HG02763 (cell line): Measurements from ENCODE around the gene FGF22.

Experiments
- ATAC-seq: cut with Tn5 transposase; IDR thresholded peaks from one replicate; pipeline ENCODE4 v1.9.1; 2021; ENCODE audit warnings: mild to moderate bottlenecking, moderate library complexity; ENCODE audit not compliant: unreplicated experiment

Gene FGF22

DNA sequence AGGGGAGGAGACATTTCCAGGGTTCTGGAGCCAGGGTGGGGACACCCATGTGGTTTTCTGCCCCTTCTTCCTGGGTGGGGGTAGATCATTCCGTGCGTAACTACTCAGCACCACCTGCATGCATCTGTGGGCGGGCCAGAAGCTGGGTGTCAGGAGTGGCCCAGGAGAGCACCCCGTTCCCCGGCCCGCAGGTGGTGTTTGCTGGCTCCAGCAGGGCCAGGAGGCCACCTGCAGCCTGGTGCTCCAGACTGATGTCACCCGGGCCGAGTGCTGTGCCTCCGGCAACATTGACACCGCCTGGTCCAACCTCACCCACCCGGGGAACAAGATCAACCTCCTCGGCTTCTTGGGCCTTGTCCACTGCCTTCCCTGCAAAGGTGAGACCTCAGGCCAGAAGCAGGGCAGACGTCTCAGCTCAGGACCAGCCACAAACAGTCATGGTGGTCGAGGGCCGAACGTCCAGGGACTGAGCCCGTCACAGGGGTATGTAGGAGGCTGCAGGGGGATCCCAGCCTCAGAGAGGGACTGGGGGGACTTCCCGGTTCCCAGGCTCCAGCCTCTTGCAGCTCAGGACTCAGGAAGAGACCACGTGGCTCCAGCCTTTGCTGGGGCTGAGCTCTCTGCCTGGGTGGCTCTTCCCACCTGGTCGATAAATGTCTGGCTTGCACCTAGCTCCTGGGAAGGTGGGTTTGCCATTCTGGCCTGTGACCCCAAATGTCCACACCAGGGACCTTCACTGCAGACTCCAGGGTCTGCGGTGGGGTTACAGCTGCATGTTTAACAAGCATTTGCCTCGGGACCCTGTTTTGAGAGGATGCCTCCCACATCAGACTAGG, 38.1 kb downstream of the FGF22 start:
- no peak for ATAC-seq

DNA sequence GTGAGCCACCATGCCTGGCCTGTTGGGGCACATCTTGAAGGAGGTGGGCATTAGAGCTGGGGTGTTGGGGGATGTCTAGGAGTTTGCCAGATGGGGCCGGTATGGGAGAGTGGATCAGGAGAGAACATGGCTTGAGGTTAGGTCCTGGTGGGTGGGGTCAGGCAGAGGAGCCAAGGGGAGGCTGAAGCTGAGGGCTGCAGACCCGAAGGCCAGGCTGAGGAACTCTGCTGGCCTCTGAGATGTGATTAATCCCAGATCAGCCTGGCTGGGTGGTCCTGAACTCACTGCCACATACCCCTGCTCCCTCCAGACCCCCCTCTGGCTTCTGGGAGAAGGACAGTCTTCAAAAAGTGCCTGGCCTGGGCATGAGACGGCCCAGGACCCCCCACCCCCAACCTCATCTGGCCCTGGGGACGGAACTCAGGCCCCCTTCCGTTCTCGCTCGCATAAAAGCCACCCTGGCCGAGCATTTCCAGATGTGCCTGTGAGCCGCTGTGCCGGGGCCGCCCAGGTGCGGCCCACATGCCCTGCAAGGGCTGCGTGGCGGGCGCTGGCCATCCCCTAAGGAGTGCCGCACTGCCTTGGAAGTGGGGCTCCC, 39.2 kb downstream of the FGF22 start:
- no peak for ATAC-seq

DNA sequence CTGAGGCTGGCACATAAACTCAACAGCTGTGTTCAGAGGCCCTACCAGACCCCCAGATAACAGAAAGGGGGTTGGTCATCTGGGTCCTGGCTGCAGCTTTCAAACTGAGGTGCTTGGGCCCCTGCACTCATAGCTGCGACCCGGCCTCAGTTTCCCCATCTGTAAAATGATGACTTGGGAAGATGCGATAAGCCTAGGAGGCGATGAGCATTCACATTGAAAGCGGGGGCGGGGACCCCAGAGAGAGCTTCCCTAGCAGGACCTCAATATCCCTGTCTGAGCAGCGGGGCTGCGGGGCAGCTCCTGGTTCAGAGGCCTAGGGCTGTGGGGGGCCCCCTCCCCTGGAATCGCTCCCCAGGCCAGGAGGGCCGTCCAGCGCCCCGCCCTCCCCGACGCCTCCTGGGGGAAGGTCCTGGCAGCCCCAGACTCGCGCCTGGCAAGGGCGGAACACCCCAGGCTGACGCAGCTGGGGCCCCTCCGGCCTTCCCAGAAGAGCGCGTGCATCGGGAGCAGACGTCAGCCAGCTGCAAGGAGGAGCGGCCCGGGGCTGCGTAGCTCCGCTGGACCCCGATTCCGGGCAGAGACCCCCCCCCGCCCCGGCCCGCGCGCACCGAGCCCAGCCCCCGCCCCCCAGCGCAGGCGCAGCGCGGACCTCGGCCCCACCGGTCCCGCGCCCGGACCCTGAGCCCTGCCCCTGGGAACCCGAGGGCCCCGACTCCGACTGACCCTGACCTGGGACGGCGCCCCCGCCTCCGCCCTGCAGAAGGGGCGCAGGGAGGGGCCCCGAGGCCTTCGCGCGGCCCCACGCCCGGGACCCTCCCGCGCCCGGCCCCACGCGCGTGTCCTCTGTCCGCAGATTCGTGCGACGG, 40.0 kb downstream of the FGF22 start:
- peak; percentile 6 for ATAC-seq

DNA sequence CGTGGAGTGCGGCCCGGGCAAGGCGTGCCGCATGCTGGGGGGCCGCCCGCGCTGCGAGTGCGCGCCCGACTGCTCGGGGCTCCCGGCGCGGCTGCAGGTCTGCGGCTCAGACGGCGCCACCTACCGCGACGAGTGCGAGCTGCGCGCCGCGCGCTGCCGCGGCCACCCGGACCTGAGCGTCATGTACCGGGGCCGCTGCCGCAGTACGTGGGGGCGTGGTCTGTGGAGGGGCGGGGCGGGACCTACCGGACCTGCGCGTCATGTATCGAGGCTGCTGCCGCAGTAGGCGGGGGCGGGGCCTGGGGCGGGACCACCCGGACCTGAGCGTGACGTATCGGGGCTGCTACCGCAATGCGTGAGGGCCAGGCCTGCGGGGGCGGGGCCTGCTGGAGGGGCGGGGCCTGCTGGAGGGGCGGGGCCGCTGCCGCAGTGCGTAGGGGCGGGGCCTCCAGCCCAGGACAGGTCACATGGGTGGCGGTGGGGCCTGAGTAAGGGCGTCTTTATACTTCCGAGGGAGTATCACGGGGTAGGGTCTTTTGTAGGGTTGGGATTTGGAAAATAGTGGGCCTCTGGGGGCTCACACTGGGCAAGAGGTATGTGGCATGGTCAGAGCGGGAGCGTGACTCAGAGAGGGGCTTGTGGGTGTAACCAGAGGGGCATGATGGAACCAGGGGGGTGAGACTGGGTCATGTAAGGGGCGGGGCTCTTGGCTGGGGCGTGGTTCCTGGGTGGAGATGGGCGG, 40.8 kb downstream of the FGF22 start:
- peak; percentile 68 for ATAC-seq

DNA sequence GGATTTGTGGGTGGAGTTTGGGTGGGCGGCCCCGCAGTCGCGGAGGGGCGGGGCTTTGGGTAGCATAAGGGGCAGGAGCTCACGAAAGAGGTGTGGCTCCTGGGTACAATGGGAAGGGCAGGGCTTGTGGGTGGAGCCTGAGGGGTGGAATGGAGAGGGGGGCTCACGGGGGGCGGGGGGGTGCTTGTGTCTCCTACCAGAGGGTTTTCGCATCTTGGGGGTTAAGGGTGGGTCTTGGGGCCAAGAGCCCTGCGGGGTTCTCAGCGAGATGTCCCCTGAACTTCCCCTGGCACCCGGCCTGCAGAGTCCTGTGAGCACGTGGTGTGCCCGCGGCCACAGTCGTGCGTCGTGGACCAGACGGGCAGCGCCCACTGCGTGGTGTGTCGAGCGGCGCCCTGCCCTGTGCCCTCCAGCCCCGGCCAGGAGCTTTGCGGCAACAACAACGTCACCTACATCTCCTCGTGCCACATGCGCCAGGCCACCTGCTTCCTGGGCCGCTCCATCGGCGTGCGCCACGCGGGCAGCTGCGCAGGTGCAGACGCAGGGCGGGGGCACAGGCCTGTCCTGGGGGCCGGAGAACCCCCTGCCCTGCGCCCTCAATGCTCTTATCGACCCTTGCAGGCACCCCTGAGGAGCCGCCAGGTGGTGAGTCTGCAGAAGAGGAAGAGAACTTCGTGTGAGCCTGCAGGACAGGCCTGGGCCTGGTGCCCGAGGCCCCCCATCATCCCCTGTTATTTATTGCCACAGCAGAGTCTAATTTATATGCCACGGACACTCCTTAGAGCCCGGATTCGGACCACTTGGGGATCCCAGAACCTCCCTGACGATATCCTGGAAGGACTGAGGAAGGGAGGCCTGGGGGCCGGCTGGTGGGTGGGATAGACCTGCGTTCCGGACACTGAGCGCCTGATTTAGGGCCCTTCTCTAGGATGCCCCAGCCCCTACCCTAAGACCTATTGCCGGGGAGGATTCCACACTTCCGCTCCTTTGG, 41.6 kb downstream of the FGF22 start:
- ATAC-seq, result no peak

DNA sequence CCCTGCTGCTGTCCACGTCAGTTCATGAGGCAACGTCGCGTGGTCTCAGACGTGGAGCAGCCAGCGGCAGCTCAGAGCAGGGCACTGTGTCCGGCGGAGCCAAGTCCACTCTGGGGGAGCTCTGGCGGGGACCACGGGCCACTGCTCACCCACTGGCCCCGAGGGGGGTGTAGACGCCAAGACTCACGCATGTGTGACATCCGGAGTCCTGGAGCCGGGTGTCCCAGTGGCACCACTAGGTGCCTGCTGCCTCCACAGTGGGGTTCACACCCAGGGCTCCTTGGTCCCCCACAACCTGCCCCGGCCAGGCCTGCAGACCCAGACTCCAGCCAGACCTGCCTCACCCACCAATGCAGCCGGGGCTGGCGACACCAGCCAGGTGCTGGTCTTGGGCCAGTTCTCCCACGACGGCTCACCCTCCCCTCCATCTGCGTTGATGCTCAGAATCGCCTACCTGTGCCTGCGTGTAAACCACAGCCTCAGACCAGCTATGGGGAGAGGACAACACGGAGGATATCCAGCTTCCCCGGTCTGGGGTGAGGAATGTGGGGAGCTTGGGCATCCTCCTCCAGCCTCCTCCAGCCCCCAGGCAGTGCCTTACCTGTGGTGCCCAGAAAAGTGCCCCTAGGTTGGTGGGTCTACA, 43.1 kb downstream of the FGF22 start:
- ATAC-seq, result no peak

DNA sequence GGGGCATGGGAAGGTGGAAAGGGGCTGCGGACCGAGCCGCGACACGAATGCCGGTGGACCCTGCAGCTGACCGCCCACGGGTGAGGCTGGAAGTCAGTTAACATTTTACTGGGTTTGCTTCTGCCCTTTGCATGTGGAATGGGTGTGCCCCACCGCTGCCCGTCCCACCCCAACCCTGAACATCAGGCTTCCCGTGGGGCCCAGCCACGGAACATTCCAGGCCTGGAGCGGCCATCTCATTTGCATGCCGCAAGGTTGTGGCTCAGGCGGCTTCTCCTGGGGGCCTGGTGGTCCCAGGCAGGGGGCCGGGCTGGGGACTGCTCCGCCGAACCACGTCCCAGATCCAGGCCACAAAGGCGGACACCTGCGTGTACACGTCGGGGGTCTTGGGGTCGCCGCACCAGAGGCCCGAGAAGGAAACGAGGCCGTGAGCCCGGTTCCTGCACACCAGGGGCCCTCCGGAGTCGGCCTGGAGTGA, 45.8 kb downstream of the FGF22 start:
- no peak for ATAC-seq

DNA sequence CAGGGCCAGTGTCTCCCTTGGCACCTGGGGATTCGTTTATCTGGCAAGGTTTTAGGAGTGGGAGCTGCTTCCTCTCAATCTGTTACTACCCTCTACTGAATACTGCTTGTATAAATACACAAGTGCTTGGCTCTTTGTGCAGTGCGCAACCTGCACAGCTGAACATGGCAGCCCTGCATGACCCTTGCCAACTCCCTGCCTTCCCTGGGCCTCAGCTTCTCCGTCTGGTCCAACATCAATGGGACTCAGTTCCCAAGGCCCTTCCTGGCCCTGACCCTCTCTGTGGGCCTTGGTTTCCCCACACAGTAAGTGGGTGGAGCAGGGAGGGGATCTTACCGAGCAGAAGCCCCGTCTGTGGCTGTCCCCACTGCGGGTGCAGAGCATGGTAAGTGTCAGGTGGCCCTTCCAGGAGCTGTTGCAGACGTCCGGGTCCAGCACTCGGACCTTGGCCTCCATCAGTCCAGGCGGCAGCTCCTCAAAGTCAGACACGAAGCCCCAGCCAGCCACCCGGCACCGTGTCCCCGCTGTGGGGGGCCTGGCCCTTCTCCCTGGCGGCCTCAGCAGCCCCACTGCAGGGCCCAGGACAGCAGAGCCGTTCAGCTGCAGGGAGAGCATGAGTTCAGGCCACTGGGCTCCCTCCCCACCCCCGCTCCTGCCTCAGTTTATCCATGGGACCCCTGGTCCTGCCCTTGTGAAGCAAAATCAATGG, 47.1 kb downstream of the FGF22 start:
- ATAC-seq, result no peak

DNA sequence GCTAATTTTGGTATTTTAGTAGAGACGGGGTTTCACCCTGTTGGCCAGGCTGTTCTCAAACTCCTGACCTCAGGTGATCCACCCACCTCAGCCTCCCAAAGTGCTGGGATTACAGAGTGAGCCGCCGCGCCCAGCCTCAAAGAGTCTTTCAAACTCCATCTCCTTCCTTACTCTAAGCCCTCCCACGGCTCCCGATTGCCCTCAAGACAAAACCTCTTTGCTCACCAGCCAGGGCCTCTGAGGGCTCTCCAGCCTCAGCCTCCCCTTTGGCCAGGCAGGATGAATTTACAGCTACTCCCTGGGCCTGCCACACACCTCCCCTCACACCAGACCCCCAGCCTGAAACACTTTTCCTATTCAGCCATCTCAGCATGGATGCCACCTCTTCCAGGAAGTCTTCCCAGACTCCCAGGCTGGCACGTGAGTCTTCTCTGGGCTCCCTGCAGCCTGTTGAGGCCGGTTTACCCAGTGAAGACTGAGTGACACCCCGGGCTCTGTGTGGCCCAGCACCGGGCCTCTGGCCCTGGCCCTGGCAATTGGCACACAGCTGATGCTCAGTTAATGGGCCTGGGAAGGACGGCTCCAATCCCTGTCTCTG, 48.0 kb downstream of the FGF22 start:
- no peak for ATAC-seq

DNA sequence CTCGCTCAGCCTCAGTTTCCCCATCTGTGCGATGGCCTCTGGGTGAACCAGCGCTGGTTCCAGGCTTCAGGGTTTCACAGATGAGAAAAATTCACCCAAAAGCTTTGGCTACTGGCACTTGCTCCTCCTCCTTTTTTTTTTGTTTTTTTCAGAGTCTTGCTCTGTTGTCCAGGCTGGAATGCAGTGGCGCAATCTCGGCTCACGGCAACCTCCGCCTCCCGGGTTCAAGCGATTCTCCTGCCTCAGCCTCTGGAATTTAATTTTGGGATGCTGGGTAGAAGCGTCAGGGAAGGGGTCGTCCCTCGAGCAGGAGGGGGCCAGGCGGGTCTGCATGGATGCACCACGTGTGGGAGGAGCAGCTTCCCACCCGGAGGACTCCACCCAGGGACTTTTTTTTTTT, 48.5 kb downstream of the FGF22 start:
- no peak for ATAC-seq

DNA sequence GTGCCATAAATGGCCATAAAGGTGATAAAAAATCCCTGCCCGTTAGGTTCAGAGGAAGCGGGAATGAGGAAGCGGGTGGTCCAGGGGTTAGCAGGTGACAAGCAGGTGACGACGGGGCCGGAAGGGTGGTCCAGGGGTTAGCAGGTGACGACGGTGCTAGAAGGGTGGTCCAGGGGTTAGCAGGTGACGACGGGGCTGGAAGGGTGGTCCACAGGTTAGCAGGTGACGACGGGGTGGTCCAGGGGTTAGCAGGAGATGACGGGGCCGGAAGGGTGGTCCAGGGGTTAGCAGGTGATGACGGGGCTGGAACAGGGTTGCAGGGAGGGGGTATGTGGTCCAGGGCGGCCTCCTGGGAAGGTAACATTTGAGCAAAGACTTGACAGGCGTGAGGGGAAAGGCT, 49.3 kb downstream of the FGF22 start:
- no peak for ATAC-seq

DNA sequence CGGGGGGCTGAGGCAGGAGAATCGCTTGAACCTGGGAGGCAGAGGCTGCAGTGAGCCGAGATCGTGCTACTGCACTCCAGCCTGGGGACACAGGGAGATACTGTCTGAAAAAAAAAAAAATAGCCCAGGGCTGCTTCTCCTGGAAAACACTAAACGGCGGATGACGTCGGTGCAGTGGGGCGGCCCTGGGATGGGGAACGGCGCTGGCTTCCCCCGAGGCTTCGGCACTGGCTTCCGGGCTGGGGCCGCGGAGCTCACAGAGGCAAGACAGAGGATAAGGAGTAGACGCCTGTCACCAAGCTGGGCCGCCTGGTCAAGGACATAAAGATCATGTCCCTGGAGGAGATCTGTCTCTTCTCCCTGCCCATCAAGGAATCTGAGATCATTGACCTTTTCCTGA, 50.5 kb downstream of the FGF22 start:
- no peak for ATAC-seq
